Smooth muscle cell (in vitro differentiated cells): Measurements from ENCODE around the gene USP43. TPM values are rescaled to one million over a fixed set of nuclear protein-coding genes. Genes with fewer than 3 reads are reported as not detected.

Experiments
- DNase-seq: peaks from one replicate; lab custom pipeline; 2025; ENCODE audit not compliant: unreplicated experiment; lab: John Stamatoyannopoulos, UW
- H2AFZ ChIP-seq: fragments of 200-600 bp; sonication (generic); 2 replicates; pipeline ENCODE4 v1.6.0; 2016; ENCODE audit warnings: antibody characterized with exemption, low read depth, mild to moderate bottlenecking
- H3F3A ChIP-seq: fragments of 200-600 bp; sonication (generic); 2 replicates; pipeline ENCODE4 v1.6.0; 2017; ENCODE audit warnings: antibody characterized with exemption, low read depth
- H3K27ac ChIP-seq: fragments of 200-600 bp; sonication (generic); 2 replicates; pipeline ENCODE4 v1.5.1; 2016; ENCODE audit warnings: low read depth, mild to moderate bottlenecking
- H3K27me3 ChIP-seq: fragments of 200-600 bp; sonication (generic); 2 replicates; pipeline ENCODE4 v1.6.1; 2016; ENCODE audit warnings: low read depth, mild to moderate bottlenecking
- H3K36me3 ChIP-seq: fragments of 200-600 bp; sonication (generic); 2 replicates; pipeline ENCODE4 v1.5.1; 2016; ENCODE audit warnings: low read depth
- H3K4me1 ChIP-seq: fragments of 200-600 bp; sonication (generic); 2 replicates; pipeline ENCODE4 v1.5.1; 2016; ENCODE audit warnings: low read depth
- H3K4me2 ChIP-seq: fragments of 200-600 bp; sonication (generic); 2 replicates; pipeline ENCODE4 v1.6.0; 2016; ENCODE audit warnings: mild to moderate bottlenecking
- H3K4me3 ChIP-seq: fragments of 200-600 bp; sonication (generic); 2 replicates; pipeline ENCODE4 v1.5.1; 2016; ENCODE audit warnings: mild to moderate bottlenecking
- H3K79me2 ChIP-seq: fragments of 200-600 bp; sonication (generic); 2 replicates; pipeline ENCODE4 v1.6.0; 2016; ENCODE audit warnings: low read depth, mild to moderate bottlenecking
- H3K9ac ChIP-seq: fragments of 200-600 bp; sonication (generic); 2 replicates; pipeline ENCODE4 v1.6.0; 2016; ENCODE audit warnings: low read depth
- H3K9me3 ChIP-seq: fragments of 200-600 bp; sonication (generic); replicated peaks from 2 replicates; pipeline ENCODE4 v1.5.1; 2016; ENCODE audit warnings: low read depth
- H4K20me1 ChIP-seq: fragments of 200-600 bp; sonication (generic); 2 replicates; pipeline ENCODE4 v1.6.0; 2016; ENCODE audit warnings: low read depth
- WGBS: methylation state at CpG from one replicate; pipeline ENCODE4 v1.1.7; 2016; ENCODE audit warnings: low lambda C conversion rate; 5-methylcytosine and 5-hydroxymethylcytosine counted together
- polyA plus RNA-seq: library from polyadenylated mRNA; unstranded; fragments of >200 nt; fragmentation: Nextera tagmentation; extraction: Ambion mirVana; gene quantifications from 2 replicates; pipeline ENCODE4 v1.2.1, GENCODE V29; 2016
- total RNA-seq: library from RNA; depleted of rRNA; stranded (reverse); fragments of >200 nt; gene quantifications from 2 replicates; pipeline ENCODE4 v1.2.3, GENCODE V29; 2014
- TF ChIP-seq, protein P1 (sequence below): fragments of 200-600 bp; sonication (generic); IDR thresholded peaks from 2 replicates; pipeline ENCODE4 v1.5.1; 2017; ENCODE audit warnings: borderline replicate concordance, mild to moderate bottlenecking, antibody characterized with exemption; ENCODE audit not compliant: insufficient read depth, poor library complexity, severe bottlenecking

USP43 gene
- total and polyA plus RNA-seq, 2 experiments from 2014 or later = 2.0 to 2.7 TPM

DNA sequence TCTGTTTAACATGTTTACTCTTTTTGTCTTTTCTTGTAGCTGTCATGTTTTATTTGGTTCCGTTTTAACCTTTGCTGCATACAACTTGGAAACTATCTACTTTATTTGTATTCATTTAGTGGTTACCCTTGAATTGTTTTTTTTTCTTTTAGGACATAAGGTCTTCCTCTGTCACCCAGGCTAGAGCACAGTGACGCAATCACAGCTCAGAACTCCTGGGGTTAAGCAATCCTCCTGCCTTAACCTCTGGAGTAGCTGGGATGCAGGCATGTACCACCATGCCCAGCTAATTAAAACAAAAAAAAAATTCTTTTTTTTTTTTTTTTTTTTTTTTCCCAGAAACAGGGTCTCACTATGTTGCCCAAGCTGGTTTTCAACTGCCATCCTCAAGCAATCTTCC, 29.8 kb upstream of the USP43 start:
- WGBS = 48% methylated on average over 2 of the region's 2 CpGs

DNA sequence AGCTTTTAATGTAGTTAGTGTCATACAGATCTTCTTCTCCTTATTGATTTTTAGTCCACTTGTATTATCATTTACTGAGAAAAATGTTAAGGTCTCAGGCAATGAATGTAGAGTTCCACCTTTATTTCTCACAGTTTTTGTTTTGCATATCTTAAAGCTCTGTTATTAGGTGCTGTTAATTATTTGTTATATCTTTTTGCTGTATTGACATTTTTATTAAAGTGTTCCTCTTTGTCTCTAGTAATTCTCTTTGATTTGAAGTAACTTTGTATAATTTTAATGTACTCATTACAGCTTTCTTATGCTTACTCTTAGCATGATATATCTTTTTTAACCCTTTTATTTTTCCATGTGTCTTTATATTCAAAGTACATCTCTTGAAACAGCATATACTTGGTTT, 22.4 kb upstream of the USP43 start:
- DNase-seq = no peak
- no peak overlapping the region for H3K4me2 ChIP-seq
- H3K36me3 ChIP-seq = no peaks in the 10 kb centered on the region
- no peak overlapping the region for H3K4me3 ChIP-seq
- H3F3A ChIP-seq = no peaks in the 10 kb centered on the region
- H2AFZ ChIP-seq = no peak overlapping the region
- H3K4me1 ChIP-seq = no peaks in the 10 kb centered on the region
- H3K27me3 ChIP-seq = no peaks in the 10 kb centered on the region
- H3K9ac ChIP-seq = no peak overlapping the region
- no peaks in the 10 kb centered on the region for H3K79me2 ChIP-seq
- H4K20me1 ChIP-seq = no peaks in the 10 kb centered on the region
- no peak overlapping the region for H3K27ac ChIP-seq
- no peaks in the 10 kb centered on the region for H3K9me3 ChIP-seq
- TF ChIP-seq, protein P1, sequence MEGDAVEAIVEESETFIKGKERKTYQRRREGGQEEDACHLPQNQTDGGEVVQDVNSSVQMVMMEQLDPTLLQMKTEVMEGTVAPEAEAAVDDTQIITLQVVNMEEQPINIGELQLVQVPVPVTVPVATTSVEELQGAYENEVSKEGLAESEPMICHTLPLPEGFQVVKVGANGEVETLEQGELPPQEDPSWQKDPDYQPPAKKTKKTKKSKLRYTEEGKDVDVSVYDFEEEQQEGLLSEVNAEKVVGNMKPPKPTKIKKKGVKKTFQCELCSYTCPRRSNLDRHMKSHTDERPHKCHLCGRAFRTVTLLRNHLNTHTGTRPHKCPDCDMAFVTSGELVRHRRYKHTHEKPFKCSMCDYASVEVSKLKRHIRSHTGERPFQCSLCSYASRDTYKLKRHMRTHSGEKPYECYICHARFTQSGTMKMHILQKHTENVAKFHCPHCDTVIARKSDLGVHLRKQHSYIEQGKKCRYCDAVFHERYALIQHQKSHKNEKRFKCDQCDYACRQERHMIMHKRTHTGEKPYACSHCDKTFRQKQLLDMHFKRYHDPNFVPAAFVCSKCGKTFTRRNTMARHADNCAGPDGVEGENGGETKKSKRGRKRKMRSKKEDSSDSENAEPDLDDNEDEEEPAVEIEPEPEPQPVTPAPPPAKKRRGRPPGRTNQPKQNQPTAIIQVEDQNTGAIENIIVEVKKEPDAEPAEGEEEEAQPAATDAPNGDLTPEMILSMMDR = no peak

More for the DNA sequence above, 29.8 kb upstream of the USP43 start:
- H3K9me3 ChIP-seq = no peaks in the 10 kb centered on the region
- no peaks in the 10 kb centered on the region for H4K20me1 ChIP-seq
- no peak for DNase-seq
- TF ChIP-seq, protein P1 = no peak
- H3K4me1 ChIP-seq = no peaks in the 10 kb centered on the region
- no peak overlapping the region for H2AFZ ChIP-seq
- H3K27ac ChIP-seq = no peak overlapping the region
- no peaks in the 10 kb centered on the region for H3K79me2 ChIP-seq
- H3K4me3 ChIP-seq = no peak overlapping the region
- H3K27me3 ChIP-seq = no peaks in the 10 kb centered on the region
- H3K36me3 ChIP-seq = no peaks in the 10 kb centered on the region
- H3K9ac ChIP-seq = no peak overlapping the region
- H3F3A ChIP-seq = no peaks in the 10 kb centered on the region
- H3K4me2 ChIP-seq = no peak overlapping the region

DNA sequence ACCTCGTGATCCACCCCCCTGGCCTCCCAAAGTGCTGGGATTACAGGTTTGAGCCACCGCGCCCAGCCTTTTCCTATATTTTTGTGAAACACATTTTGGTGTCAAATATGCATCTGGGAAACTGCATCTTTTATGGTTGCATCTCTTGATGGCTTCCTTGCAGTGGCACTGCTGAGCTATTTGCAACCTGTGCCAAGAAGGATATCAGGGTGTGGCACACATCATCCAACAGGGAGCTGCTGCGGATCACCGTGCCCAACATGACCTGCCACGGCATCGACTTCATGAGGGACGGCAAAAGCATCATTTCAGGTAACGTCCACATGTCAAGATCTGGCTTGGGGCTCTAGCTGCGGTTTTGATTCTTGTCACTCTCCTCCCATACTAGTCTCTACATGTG, 16.8 kb upstream of the USP43 start:
- Histone ChIP-seq H3K27ac (no peak overlapping the region), H2AFZ (no peak overlapping the region), H3K4me1 (no peaks in the 10 kb centered on the region), H3K9me3 (no peaks in the 10 kb centered on the region), H3F3A (no peaks in the 10 kb centered on the region), H3K27me3 (peaks cover 4% of the 10 kb centered on the region), H4K20me1 (no peaks in the 10 kb centered on the region), H3K36me3 (no peaks in the 10 kb centered on the region), H3K4me3 (no peak overlapping the region), H3K9ac (no peak overlapping the region), H3K79me2 (no peaks in the 10 kb centered on the region), H3K4me2 (no peak overlapping the region)
- WGBS = 95% methylated on average over 10 of the region's 10 CpGs
- DNase-seq = no peak
- TF ChIP-seq, protein P1 = no peak

DNA sequence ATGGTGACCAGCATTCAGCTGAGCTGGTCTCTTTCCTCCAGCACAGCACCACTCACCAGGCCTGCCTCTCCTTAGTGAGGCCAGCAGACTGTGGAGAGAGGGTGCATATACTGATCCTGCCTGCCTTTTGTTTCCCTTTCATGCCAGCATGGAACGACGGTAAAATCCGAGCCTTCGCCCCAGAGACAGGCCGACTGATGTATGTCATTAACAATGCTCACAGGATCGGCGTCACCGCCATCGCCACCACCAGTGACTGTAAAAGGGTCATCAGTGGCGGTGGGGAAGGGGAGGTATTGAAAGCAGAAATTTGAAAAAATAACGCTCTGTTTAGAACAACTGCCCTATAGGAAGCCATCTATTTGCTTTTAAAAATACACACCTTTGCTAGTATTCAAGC, 12.6 kb upstream of the USP43 start:
- Histone ChIP-seq H4K20me1 (no peaks in the 10 kb centered on the region), H3K27ac (no peak overlapping the region), H3K4me3 (no peak overlapping the region), H3K27me3 (peaks cover 4% of the 10 kb centered on the region), H3F3A (no peaks in the 10 kb centered on the region), H3K9ac (no peak overlapping the region), H3K9me3 (no peaks in the 10 kb centered on the region), H3K4me2 (no peak overlapping the region), H3K36me3 (no peaks in the 10 kb centered on the region), H3K79me2 (no peaks in the 10 kb centered on the region), H2AFZ (no peak overlapping the region), H3K4me1 (no peaks in the 10 kb centered on the region)
- TF ChIP-seq, protein P1 = no peak
- WGBS = 96% methylated on average over 11 of the region's 11 CpGs
- DNase-seq = no peak
